GM23338 (cell line): Measurements from ENCODE around the gene MUC5B. TPM values are rescaled to one million over a fixed set of nuclear protein-coding genes. Genes with fewer than 3 reads are reported as not detected.

ENCODE experiments used
- NANOG ChIP-seq: IDR thresholded peaks from 2 replicates; pipeline ENCODE4 v1.6.1; 2016; ENCODE audit warnings: antibody characterized with exemption, borderline replicate concordance
- REST ChIP-seq: IDR thresholded peaks from one replicate; pipeline ENCODE4 v1.6.1; 2018; ENCODE audit warnings: antibody characterized with exemption; ENCODE audit not compliant: unreplicated experiment
- STAT1 ChIP-seq: IDR thresholded peaks from one replicate; pipeline ENCODE4 v1.6.1; 2016; ENCODE audit warnings: antibody characterized with exemption; ENCODE audit not compliant: unreplicated experiment
- ZNF331 ChIP-seq: fragments of 250-450 bp; sonication (Bioruptor Pico); IDR thresholded peaks from 2 replicates; pipeline ENCODE4 v1.5.0; 2020; ENCODE audit warnings: low read depth, mild to moderate bottlenecking, moderate library complexity
- ZNF462 ChIP-seq: fragments of 250-450 bp; sonication (Bioruptor Pico); IDR thresholded peaks from 2 replicates; pipeline ENCODE4 v1.5.0; 2020; ENCODE audit warnings: mild to moderate bottlenecking, moderate library complexity
- polyA plus RNA-seq: library from polyadenylated mRNA; unstranded; fragments of >200 nt; fragmentation: Nextera tagmentation; extraction: Ambion mirVana; gene quantifications from 2 replicates; pipeline ENCODE4 v1.2.1, GENCODE V29; 2016
- total RNA-seq: library from RNA; depleted of rRNA; stranded (reverse); fragments of >200 nt; shearing (Covaris generic); gene quantifications from 2 replicates; pipeline ENCODE4 v1.2.3, GENCODE V29; 2014

Gene MUC5B
- total and polyA plus RNA-seq, 2 experiments from 2014 or later: 0.18 to 0.90 TPM

DNA sequence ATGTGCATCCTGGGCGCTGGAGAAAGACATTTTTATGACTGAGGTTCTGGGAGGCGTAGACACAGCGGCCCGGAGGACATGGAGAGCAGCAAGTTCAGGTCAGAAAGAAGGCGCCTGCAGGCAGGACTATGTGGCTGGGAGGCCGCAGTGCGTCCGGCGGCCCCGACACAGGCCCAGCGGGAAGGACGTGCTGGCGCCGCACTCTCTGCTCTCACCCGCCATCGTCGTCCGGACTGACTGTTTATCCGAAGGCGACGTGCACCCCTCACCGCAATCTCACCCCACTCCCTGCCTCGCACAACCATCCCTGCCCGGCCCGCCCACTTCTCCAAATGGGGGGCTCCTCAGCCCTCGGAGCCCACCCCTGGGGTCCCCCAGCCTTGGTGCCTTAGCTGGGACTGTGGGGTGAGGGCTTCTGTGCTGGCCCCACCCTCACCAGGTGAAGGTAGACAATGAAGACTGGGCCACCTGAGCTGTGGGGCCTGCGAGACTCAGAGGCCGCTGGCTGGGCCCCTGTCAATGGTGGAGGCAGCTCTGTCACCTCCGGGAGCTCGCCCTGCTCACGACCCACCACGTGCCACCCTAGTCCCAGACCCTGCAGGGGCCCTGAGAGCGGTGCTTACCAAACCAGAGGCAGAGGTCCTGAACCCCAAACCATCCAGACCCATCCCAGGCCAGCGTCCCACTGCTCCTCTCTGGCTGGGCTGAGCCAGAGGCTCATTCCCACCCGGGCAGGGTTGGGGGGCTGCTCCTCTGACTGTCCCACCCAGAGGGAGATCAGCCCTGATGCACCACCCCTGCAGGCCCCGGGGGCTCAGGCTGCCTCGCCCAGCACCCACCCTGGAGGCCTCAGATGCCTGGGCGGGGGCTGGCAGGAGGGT is 16.2 kb upstream of the MUC5B start (continued):
- TF ChIP-seq ZNF462 (no peak), STAT1 (no peak), ZNF331 (CRISPR knock-in tag) (no peak), NANOG (no peak), REST (no peak)
